Tongue (tissue), 3 donors: Measurements from ENCODE around the gene CARF. TPM values are rescaled to one million over a fixed set of nuclear protein-coding genes. Genes with fewer than 3 reads are reported as not detected.

Source experiments
- DNase-seq: peaks from one replicate; pipeline ENCODE4 v3.0.0-alpha.2; 2015
- small RNA-seq: library from RNA; depleted of rRNA; stranded (forward); fragments of <200 nt; gene quantifications from one replicate; pipeline ENCODE3, GENCODE V24; 2014; ENCODE audit warnings: low replicate concordance
- total RNA-seq: library from RNA; depleted of rRNA; stranded (reverse); fragments of >200 nt; gene quantifications from one replicate; pipeline ENCODE4 v1.2.3, GENCODE V29; 2014

CARF gene
- total RNA-seq, 1 donor from 2014 or later: 13.7 TPM

- no peak for DNase-seq
Observed at GRCh38 chr2:203021991-203022390, 109.9 kb downstream of the CARF start.

GRCh38 chr2:203022751-203023150, 110.7 kb downstream of the CARF start:
- no peak for DNase-seq

- DNase-seq: no peak
Observed at GRCh38 chr2:203025592-203025991, 113.5 kb downstream of the CARF start.

- DNase-seq: no peak
Observed at GRCh38 chr2:203030545-203030944, 118.5 kb downstream of the CARF start.

- no peak for DNase-seq
Observed at GRCh38 chr2:203030991-203031390, 118.9 kb downstream of the CARF start.

- no peak for DNase-seq
Observed at GRCh38 chr2:203033395-203033794, 121.3 kb downstream of the CARF start.

- DNase-seq: no peak
Observed at GRCh38 chr2:203035879-203036470, 123.9 kb downstream of the CARF start.

Small RNA genes lying within 50 kb of the gene (small RNA-seq; reads per million reads assigned to genes)
- not detected for gene AC010900.2

Other genes with a start within 250 kb of the CARF start
- gene ICA1L, start 40.5 kb upstream of the CARF start, total RNA-seq: 24.8 TPM
- 36.8 TPM for gene WDR12, start 602 bp upstream of the CARF start, total RNA-seq
- 66.0 TPM for gene NBEAL1, start 102.6 kb downstream of the CARF start, total RNA-seq